Lower leg skin (tissue), 4 donors: ENCODE results near the gene C9orf85. TPM values are rescaled to one million over a fixed set of nuclear protein-coding genes. Genes with fewer than 3 reads are reported as not detected.
"Not testable (repeated sequence)": the region's sequence is repeated elsewhere in the genome, so short reads cannot be mapped to it uniquely, and the experiment has no call there.

Source experiments
- DNase-seq, 2 donors: peaks; one replicate each; pipeline ENCODE4 v3.0.0-alpha.2; 2019; ENCODE audit warnings: low spot score in 2 of 2
- H3K4me3 ChIP-seq: fragments of 200-600 bp; sonication (generic); 2 replicates; pipeline ENCODE4 v1.5.1; 2017; ENCODE audit warnings: mild to moderate bottlenecking, low read depth; ENCODE audit not compliant: poor library complexity, severe bottlenecking
- POLR2A ChIP-seq, 2 donors: fragments of 450-650 bp; IDR thresholded peaks; one replicate each; pipeline ENCODE4 v1.6.1; 2016 to 2017; ENCODE audit warnings: antibody characterized with exemption in 2 of 2, mild to moderate bottlenecking in 1 of 2, moderate library complexity in 1 of 2
- WGBS, 2 donors: methylation state at CpG; one replicate each; pipeline ENCODE4 v1.1.5; 2018; 5-methylcytosine and 5-hydroxymethylcytosine counted together
- intact Hi-C: fragments of 100-400 bp; cut with DNase I; formaldehyde crosslinking; loops from one replicate; pipeline ENCODE4 v1.15.0; 2023; ENCODE audit warnings: low total_unique reads
- total RNA-seq, 4 donors: library from RNA; depleted of rRNA; stranded (reverse); fragments of >200 nt; gene quantifications; one replicate each; pipeline ENCODE4 v1.1.0, GENCODE V29; 2016
- TF ChIP-seq, protein P1 (sequence below), 3 donors: fragments of 450-650 bp; IDR thresholded peaks; one replicate each; pipeline ENCODE4 v1.5.1; 2016; ENCODE audit warnings: antibody characterized with exemption in 3 of 3, mild to moderate bottlenecking in 3 of 3, moderate library complexity in 2 of 3

The C9orf85 gene
- total RNA-seq, 4 donors from 2014 or later: 7.9 to 17.3 (median 11.5) TPM

DNA sequence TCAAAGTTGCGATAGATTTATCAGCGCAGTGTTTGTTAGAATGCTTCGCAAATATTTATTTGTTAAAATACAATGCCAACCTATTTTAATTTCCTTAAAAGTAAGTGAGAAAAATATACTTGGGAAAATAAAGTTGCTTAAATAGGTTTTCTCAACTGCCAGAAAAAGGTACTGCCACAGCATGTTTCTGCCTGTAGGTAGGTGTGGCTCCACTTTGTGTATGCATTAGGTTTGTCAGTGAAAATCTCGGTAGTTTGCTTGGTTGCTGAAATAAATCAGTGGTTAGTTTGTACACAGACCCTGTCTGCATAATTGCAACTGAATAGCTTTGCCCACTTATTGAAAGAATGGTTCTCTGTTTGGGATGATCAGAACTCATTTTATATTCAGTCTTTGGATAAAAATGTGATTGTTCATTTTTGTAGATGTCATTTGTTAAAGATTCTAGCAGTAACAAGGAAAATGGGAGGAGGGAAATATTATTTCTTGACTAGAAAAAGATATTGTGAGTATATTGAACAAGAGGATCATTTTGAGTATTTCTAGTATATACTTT, 25.7 kb downstream of the C9orf85 start:
- no peak for TF ChIP-seq POLR2A (IDR thresholded peaks at IDR 0.05)
- TF ChIP-seq, protein P1, sequence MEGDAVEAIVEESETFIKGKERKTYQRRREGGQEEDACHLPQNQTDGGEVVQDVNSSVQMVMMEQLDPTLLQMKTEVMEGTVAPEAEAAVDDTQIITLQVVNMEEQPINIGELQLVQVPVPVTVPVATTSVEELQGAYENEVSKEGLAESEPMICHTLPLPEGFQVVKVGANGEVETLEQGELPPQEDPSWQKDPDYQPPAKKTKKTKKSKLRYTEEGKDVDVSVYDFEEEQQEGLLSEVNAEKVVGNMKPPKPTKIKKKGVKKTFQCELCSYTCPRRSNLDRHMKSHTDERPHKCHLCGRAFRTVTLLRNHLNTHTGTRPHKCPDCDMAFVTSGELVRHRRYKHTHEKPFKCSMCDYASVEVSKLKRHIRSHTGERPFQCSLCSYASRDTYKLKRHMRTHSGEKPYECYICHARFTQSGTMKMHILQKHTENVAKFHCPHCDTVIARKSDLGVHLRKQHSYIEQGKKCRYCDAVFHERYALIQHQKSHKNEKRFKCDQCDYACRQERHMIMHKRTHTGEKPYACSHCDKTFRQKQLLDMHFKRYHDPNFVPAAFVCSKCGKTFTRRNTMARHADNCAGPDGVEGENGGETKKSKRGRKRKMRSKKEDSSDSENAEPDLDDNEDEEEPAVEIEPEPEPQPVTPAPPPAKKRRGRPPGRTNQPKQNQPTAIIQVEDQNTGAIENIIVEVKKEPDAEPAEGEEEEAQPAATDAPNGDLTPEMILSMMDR (IDR thresholded peaks at IDR 0.05): no peak
- intact Hi-C loops: no loop called here
- H3K4me3 ChIP-seq: no peak overlapping the region
- no peak for DNase-seq
- WGBS, 2 donors: 46 to 51% methylated on average over 4 of the region's 4 CpGs

DNA sequence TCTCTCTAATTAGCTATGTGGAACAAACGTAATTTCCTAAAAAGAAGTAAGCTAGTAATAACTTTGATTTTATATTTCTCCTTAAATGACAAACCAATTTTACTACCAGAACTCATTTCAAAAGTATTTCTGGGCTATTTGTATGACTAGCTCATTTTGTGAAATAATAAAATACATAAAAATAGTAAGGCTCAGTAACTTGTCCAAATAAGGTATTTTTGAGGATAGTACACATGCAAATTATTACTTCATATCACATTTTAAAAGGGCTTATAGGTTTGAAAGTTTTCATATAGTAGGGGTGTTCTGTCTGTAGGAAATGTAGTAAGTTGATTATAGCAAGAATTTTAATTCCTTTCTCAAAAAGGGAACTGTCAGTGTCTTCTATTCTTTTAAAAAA, 26.5 kb downstream of the C9orf85 start:
- intact Hi-C loops: no loop called here
- TF ChIP-seq, protein P1 (IDR thresholded peaks at IDR 0.05): no peak
- WGBS, 2 donors: 40% methylated on average over 1 of the region's 1 CpG
- DNase-seq: no peak
- no peak overlapping the region for H3K4me3 ChIP-seq

DNA sequence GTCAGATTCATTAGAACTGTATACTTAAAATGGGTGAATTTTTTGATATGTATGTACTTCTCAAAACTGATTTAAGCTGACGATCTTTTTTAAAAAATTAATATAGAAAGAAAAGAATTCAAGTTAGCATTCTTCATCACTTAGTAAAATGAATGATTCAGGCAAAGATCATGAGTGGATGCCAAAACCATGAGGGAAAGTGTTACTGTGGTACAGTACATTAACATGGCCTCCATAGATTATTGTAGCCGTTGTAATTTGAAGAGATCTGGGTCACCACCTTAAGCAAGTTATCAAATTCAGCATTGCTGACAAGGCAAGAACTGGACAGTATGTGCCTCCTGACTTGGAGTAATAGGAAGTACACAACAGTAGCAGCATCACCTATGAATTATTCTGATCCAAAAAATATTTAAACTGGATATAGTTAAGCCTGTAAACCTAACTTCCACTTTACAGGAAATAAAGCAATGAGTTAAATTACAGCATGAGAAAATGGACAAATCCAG, 29.7 kb downstream of the C9orf85 start:
- intact Hi-C loops: no loop called here
- DNase-seq: no peak
- TF ChIP-seq POLR2A (IDR thresholded peaks at IDR 0.05): no peak
- TF ChIP-seq, protein P1 (IDR thresholded peaks at IDR 0.05): no peak
- H3K4me3 ChIP-seq: no peak overlapping the region
- WGBS, 2 donors: 79 to 83% methylated on average over 2 of the region's 2 CpGs

DNA sequence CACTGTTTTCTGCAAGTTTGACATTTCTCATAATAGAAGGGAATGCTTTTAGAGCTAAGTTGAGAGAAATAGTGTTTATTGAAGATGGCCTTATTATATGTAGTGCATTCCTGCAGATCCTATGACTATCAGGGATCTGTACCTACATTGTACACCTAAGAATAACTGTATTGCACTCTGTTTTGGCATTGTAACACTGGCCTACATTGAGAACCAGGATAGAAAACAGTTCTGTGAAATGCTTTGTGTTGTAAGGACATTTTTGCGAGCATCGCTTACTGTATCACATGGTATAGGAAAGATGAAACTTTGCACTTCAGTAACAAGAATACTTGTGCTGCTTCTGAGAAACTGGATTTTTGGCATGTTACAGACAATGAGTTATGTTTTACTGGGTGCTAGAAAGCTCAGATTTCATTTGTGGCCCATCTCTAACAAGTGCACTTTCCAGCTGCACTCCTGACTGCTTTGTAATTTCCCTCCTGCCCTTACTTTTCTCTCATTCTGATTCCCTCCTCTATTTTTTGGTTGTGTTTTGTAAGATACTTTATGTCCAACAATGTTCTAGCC, 30.6 kb downstream of the C9orf85 start:
- H3K4me3 ChIP-seq: no peak overlapping the region
- 66 to 78% methylated on average over 2 of the region's 2 CpGs for WGBS, 2 donors
- DNase-seq: no peak
- TF ChIP-seq, protein P1 (IDR thresholded peaks at IDR 0.05): no peak
- TF ChIP-seq POLR2A (IDR thresholded peaks at IDR 0.05): no peak
- intact Hi-C loops: no loop called here

DNA sequence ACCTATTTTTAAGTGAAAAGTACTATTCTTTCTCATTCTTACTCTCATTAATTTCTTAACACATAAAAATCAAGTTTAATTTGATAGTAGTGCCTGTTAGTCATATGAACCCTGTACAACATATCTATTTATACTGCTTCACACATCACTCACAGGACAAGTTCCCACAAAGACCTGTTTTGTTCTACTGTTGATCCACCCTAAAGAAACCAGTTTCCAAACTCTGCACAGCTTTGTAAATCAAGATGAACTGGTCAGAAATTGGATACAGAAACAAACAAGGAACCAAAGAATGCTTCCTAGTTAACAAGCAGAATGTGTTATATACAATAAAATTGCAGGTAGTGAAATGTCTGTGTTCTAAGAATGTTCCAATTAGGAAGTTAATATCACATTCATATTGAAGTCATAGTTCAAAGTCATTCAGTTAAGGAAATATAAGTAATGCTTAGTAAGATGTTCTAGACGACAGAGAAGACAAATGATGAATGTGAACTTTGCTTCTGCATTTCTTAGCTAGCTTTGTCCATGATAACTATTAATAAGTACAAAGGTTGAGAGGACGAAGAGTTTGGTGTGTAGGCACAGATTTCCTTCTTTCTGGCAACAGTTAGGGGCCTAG, 33.4 kb downstream of the C9orf85 start:
- TF ChIP-seq, protein P1 (IDR thresholded peaks at IDR 0.05): no peak
- no peak for TF ChIP-seq POLR2A (IDR thresholded peaks at IDR 0.05)
- WGBS, 2 donors: 34 to 37% methylated on average over 2 of the region's 2 CpGs
- intact Hi-C loops: no loop called here
- no peak for DNase-seq
- no peak overlapping the region for H3K4me3 ChIP-seq

DNA sequence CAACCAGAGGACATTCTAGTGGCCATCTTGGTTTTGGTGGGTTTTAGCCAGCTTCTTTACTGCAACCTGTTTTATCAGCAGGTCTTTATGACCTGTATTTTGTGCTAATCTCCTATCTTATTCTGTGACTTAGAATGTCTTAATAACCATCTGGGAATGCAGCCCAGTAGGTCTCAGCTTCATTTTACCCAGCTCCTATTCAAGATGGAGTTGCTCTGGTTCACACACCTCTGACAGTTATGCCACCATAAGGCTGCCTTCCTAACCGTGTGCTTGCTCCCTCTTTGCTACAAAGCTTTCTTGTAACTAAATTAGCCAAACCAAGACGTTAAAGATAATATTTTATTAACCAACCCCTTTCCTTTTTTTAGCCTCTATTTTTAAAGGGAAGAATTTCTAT, 43.2 kb downstream of the C9orf85 start:
- intact Hi-C loops, H3K4me3 ChIP-seq, DNase-seq: not testable (repeated sequence)
- WGBS, 2 donors: 77 to 93% methylated on average over 2 of the region's 2 CpGs
